BLaER1 treated with 17β-estradiol and CSF1 and Interleukin-3, amounts not matched to agents 10 nM and 100 nM (cell line): ENCODE data around the gene P2RX7.
"Not testable (repeated sequence)": the region's sequence is repeated elsewhere in the genome, so short reads cannot be mapped to it uniquely, and the experiment has no call there.

Source experiments
- H3K27ac ChIP-seq, 11 experiments: shearing (Covaris generic); formaldehyde crosslinking; 2 replicates each; pipeline ENCODE4 v1.8.1; 2022
- H3K27me3 ChIP-seq, 11 experiments: shearing (Covaris generic); formaldehyde crosslinking; 2 replicates each; pipeline ENCODE4 v1.8.1; 2022
- H3K36me3 ChIP-seq, 11 experiments: shearing (Covaris generic); formaldehyde crosslinking; 2 replicates each; pipeline ENCODE4 v1.8.1; 2022
- H3K4me1 ChIP-seq, 10 experiments: shearing (Covaris generic); formaldehyde crosslinking; 2 replicates each; pipeline ENCODE4 v1.8.1; 2022
- H3K4me2 ChIP-seq, 11 experiments: shearing (Covaris generic); formaldehyde crosslinking; 2 replicates each; pipeline ENCODE4 v1.8.1; 2022
- H3K4me3 ChIP-seq, 10 experiments: shearing (Covaris generic); formaldehyde crosslinking; 2 replicates each; pipeline ENCODE4 v1.8.1; 2022
- H3K9ac ChIP-seq, 11 experiments: shearing (Covaris generic); formaldehyde crosslinking; 2 replicates each; pipeline ENCODE4 v1.8.1; 2022
- H3K9me3 ChIP-seq, 11 experiments: shearing (Covaris generic); formaldehyde crosslinking; replicated peaks in 1 of 11; 2 replicates each; pipeline ENCODE4 v1.8.1; 2022
- H4K20me1 ChIP-seq, 11 experiments: shearing (Covaris generic); formaldehyde crosslinking; 2 replicates each; pipeline ENCODE4 v1.8.1; 2022
- Cebpa-rat ChIP-seq, 11 experiments: shearing (Covaris generic); IDR thresholded peaks; 2 replicates each; pipeline ENCODE4 v1.8.1; 2022

P2RX7 gene

DNA sequence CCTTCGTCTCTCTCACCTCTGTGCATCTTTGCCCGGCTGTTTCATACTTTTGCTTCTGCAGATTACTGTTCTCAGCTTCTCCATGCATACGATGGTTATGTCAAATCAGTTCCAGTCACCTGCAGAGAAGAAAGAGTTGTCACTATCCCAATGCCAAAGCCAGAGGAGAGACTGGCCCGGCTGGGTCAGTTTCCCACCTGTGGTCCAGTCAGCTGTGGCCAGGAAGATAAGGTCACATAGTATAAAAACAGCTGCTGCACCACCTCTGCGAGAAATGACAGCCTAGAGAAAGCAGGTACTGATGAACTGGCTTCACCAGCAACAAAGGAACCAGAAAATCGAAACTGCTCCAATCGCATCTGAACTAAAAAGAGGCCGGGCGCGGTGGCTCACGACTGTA lies 70.8 kb downstream of the P2RX7 start:
- Histone ChIP-seq H3K4me3 (no peak overlapping the region), H4K20me1 (no peaks in the 10 kb centered on the region), H3K9me3 (no peaks in the 10 kb centered on the region), H3K27me3 (no peaks in the 10 kb centered on the region), H3K4me1 (peaks cover 0 to 41% (median 7%) of the 10 kb centered on the region in 10 experiments; a peak in 10 of 20 replicates), H3K9ac (no peak overlapping the region), H3K27ac (no peak overlapping the region), H3K36me3 (no peaks in the 10 kb centered on the region), H3K4me2 (no peak overlapping the region)
- TF ChIP-seq Cebpa-rat (IDR thresholded peaks at IDR 0.05): no peak

DNA sequence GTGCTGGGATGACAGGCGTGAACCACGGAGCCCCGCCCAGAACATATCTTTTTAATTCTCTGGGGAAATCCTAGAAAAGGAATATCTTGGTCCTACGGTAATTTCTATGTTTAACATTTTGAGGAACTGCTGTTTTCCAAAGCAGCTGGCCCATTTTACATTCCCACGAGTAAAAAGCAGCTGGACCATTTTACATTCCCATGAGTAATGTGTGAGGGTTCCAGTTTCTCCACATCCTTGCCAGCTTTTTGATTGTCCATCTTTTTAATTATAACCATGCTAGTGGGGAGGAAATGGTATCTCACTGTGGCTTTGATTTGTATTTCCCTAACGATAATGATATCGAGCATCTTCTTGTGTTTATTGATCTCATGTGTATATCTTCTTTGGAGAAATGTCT lies 72.8 kb downstream of the P2RX7 start:
- H3K4me1 ChIP-seq: peaks cover under 1 to 49% (median 17%) of the 10 kb centered on the region in 10 experiments; a peak in 19 of 20 replicates
- H3K4me3 ChIP-seq: no peak overlapping the region
- no peaks in the 10 kb centered on the region for H3K9me3 ChIP-seq
- H3K27ac ChIP-seq: peak overlapping the region in 1 of 11 experiments; percentile 8; a peak in 1 of 22 replicates
- no peaks in the 10 kb centered on the region for H3K27me3 ChIP-seq
- TF ChIP-seq Cebpa-rat (IDR thresholded peaks at IDR 0.05): no peak
- no peaks in the 10 kb centered on the region for H4K20me1 ChIP-seq
- peak overlapping the region in 4 of 11 experiments; percentile 17 to 67 (median 49); a peak in 8 of 22 replicates for H3K4me2 ChIP-seq
- no peak overlapping the region for H3K9ac ChIP-seq
- no peaks in the 10 kb centered on the region for H3K36me3 ChIP-seq

DNA sequence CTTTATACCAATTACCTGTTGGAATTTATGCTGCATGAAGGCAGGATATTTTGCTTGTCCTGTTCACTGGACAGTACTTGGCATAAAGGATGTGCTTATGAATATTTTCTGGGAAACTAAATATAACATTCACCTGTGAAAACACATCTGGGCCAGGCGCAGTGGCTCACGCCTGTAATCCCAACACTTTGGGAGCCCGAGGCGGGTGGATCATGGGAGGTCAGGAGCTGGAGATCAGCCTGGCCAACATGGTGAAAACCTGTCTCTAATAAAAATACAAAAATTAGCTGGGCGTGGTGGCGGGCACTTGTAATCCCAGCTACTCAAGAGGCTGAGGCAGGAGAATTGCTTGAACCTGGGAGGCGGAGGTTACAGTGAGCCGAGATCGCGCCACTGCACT lies 75.9 kb downstream of the P2RX7 start:
- not testable (repeated sequence) for H3K27me3 ChIP-seq, H3K9me3 ChIP-seq, H4K20me1 ChIP-seq, H3K4me3 ChIP-seq
- peak overlapping the region in 3 of 11 experiments; percentile 88 to 97 (median 96); a peak in 7 of 22 replicates for H3K4me2 ChIP-seq
- H3K4me1 ChIP-seq: peaks cover 13 to 64% (median 33%) of the 10 kb centered on the region in 10 experiments
- H3K27ac ChIP-seq: peak overlapping the region in 3 of 11 experiments; percentile 98 to 100 (median 99); a peak in 3 of 22 replicates
- H3K36me3 ChIP-seq: peaks cover 0 to 22% (median 9%) of the 10 kb centered on the region in 11 experiments; a peak in 13 of 22 replicates
- H3K9ac ChIP-seq: peak overlapping the region in 3 of 11 experiments; percentile 98 to 99 (median 99); a peak in 4 of 22 replicates

DNA sequence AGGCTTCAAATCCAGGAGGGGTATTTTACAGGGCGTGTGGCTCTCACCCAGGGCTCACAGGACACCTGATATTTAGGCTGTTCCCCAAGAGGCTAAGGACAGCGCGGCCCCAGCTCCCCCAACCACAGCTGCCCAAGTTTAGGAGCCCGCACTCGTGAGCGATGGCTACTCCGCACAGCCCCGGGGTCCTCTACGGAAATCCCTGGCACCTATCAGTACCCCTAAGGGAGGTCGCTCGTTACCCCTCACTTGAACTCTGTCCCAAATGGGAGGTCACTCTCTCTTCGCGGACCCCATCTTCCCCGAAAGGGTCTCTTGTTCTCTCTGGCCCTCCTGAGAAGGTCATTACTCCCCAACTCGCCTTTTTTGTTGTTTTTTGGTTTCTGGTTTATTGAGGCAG lies 76.5 kb downstream of the P2RX7 start:
- H3K9ac ChIP-seq: peak overlapping the region; percentile 86 to 99 (median 92); a peak in 20 of 22 replicates
- H3K9me3 ChIP-seq: no peaks in the 10 kb centered on the region
- H3K4me3 ChIP-seq: peak overlapping the region; percentile 71 to 90 (median 83); a peak in 19 of 20 replicates
- TF ChIP-seq Cebpa-rat (IDR thresholded peaks at IDR 0.05): no peak
- H3K27ac ChIP-seq: peak overlapping the region; percentile 85 to 100 (median 91); a peak in 20 of 22 replicates
- peaks cover 0 to 26% (median 13%) of the 10 kb centered on the region in 11 experiments; a peak in 13 of 22 replicates for H3K36me3 ChIP-seq
- H4K20me1 ChIP-seq: no peaks in the 10 kb centered on the region
- H3K4me1 ChIP-seq: peaks cover 19 to 71% (median 39%) of the 10 kb centered on the region in 10 experiments
- no peaks in the 10 kb centered on the region for H3K27me3 ChIP-seq
- H3K4me2 ChIP-seq: peak overlapping the region; percentile 75 to 97 (median 88)

DNA sequence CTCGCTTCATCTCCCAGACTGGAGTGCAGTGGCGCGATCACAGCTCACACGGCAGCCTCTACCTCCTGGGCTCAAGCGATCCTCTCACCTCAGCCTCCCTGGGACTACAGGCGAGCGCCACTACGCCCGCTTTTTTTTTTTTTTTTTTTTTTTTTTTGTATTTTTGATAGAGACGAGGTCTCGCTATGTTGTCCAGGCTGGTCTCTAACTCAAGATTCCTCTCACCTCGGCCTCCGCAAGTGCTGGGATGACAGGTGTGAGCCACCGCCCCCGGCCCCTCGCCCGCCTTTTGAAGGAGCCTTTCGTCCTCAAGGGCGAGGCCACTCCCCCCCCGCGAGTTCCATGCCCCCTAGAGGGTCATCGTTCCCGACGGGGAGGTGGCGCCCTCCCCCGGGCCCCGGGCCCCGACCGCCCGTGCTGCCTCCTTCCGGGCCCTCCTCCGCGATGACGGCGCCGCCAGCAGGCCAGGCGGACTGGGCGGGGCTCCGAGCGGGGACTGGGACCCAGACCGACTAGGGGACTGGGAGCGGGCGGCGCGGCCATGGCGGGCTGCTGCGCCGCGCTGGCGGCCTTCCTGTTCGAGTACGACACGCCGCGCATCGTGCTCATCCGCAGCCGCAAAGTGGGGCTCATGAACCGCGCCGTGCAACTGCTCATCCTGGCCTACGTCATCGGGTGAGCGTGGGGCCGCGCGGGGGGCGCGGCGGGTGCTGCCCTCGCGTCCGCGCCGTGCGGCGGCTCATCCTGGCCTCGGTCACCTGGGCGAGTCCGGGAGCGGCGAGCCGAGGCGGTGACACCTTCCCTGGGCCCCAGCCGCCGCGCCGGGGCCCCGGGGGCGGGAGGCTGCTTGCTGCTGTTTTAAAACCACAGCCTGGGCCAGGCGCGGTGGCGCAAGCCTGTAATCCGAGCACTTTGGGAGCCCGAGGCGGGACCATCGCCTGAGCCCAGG lies 77.2 kb downstream of the P2RX7 start, which contains the start of gene P2RX4:
TSS of gene P2RX4 (plus strand) at position 506 of the 949 bp plus-strand sequence. CDS start at position 542, 36 bp downstream.
- H3K27me3 ChIP-seq: no peaks in the 10 kb centered on the region
- peaks cover 0 to 26% (median 13%) of the 10 kb centered on the region in 11 experiments; a peak in 13 of 22 replicates for H3K36me3 ChIP-seq
- H3K4me3 ChIP-seq: peak within 1 kb of the TSS; percentile 71 to 90 (median 83)
- H3K4me1 ChIP-seq: peaks cover 26 to 70% (median 44%) of the 10 kb centered on the region in 10 experiments
- H4K20me1 ChIP-seq: no peaks in the 10 kb centered on the region; a peak in 1 of 22 replicates
- H3K27ac ChIP-seq: peak within 1 kb of the TSS; percentile 85 to 100 (median 91)
- peak within 1 kb of the TSS; percentile 86 to 99 (median 92) for H3K9ac ChIP-seq
- peak in 2 of 11 experiments; percentile 16 to 18; a peak in 2 of 22 replicates for TF ChIP-seq Cebpa-rat (IDR thresholded peaks at IDR 0.05)
- H3K4me2 ChIP-seq: peak within 1 kb of the TSS; percentile 75 to 99 (median 90)
- no peaks in the 10 kb centered on the region for H3K9me3 ChIP-seq

DNA sequence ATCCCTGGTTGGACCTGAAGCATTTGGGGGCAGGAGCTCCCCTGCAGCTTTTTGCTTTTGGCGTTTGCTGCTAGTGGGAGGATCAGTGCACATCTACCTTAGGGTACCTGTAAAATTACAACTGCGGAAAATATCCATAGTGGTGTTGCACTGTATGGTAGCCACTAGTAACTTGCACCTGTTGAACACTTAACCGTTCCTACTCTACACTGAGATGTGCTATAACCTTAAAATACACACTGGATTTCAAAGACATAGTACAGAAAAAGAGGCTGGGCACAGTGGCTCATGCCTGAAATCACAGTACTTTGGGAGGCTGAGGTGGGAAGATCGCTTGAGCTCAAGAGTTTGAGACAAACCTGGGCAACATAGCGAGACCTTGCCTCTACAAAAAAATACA lies 80.2 kb downstream of the P2RX7 start:
- Histone ChIP-seq H3K27ac (peak overlapping the region in 5 of 11 experiments; percentile 81 to 100 (median 96); a peak in 9 of 22 replicates), H3K9me3 (no peaks in the 10 kb centered on the region), H3K9ac (peak overlapping the region in 4 of 11 experiments; percentile 80 to 99 (median 91); a peak in 7 of 22 replicates), H3K36me3 (peaks cover 4 to 47% (median 31%) of the 10 kb centered on the region in 11 experiments; a peak in 20 of 22 replicates), H4K20me1 (peaks cover 0 to 28% (median 0%) of the 10 kb centered on the region in 11 experiments; a peak in 3 of 22 replicates), H3K4me3 (peak overlapping the region in 3 of 10 experiments; percentile 32 to 82 (median 47); a peak in 6 of 20 replicates), H3K4me2 (peak overlapping the region in 5 of 11 experiments; percentile 4 to 99 (median 96); a peak in 8 of 22 replicates), H3K27me3 (no peaks in the 10 kb centered on the region), H3K4me1 (peaks cover 33 to 86% (median 48%) of the 10 kb centered on the region in 10 experiments)
- no peak for TF ChIP-seq Cebpa-rat (IDR thresholded peaks at IDR 0.05)

DNA sequence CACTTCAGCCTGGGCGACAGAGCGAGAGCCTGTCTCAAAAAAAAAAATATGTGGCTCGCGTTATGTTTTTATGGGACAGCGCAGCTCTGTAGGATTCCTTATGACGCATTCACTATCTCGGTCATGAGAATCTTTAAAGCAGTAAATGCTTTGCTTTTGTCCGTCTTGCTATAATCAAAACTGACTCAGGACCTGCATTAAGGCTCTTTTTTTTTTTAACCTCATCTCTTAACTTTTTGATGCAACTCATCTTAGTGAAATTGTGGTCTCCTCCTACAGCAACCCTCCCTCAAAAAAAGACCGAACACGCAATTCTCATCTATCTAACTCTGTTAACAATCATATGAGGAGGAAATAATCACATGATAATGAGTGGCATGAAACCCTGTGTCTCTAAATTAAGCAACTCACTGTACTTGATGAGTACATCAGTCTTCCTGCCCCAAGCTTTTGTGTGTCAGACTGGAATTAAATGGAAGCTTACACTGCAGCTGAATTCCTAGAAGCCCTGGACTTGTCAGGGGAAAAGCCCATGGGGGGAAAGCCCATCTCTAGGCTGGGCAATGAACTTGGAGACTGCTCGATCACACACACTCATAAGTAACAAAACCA lies 81.6 kb downstream of the P2RX7 start:
- Histone ChIP-seq H3K9me3 (no peaks in the 10 kb centered on the region), H3K4me3 (peak overlapping the region in 4 of 10 experiments; percentile 32 to 82 (median 42); a peak in 7 of 20 replicates), H3K27me3 (no peaks in the 10 kb centered on the region), H3K27ac (peak overlapping the region; percentile 45 to 100 (median 69)), H3K36me3 (peaks cover 6 to 61% (median 45%) of the 10 kb centered on the region in 11 experiments; a peak in 21 of 22 replicates), H4K20me1 (peaks cover 0 to 42% (median 0%) of the 10 kb centered on the region in 11 experiments; a peak in 4 of 22 replicates), H3K4me1 (peaks cover 33 to 85% (median 44%) of the 10 kb centered on the region in 10 experiments), H3K9ac (peak overlapping the region; percentile 15 to 99 (median 50); a peak in 17 of 22 replicates), H3K4me2 (peak overlapping the region; percentile 56 to 99 (median 75))
- peak in 4 of 11 experiments; percentile 16 to 70 (median 39); a peak in 6 of 22 replicates for TF ChIP-seq Cebpa-rat (IDR thresholded peaks at IDR 0.05)
